GM19351 (cell line): ENCODE data around the gene COL8A1.
A peak's percentile ranks its signal among the peaks of the same experiment; 100 is the strongest.

Experiments used
- ATAC-seq: cut with Tn5 transposase; IDR thresholded peaks from one replicate; pipeline ENCODE4 v1.9.1; 2021; ENCODE audit warnings: mild to moderate bottlenecking, moderate library complexity; ENCODE audit not compliant: unreplicated experiment

COL8A1 gene

GRCh38 chr3:99781761-99782160 lies 143.4 kb downstream of the COL8A1 start:
- ATAC-seq = no peak

- ATAC-seq = no peak
These were observed 144.7 kb downstream of the COL8A1 start for GRCh38 chr3:99783011-99783573.

GRCh38 chr3:99789011-99789721 lies 150.8 kb downstream of the COL8A1 start:
- ATAC-seq = peak; percentile 99

- ATAC-seq = no peak
These were observed 156.1 kb downstream of the COL8A1 start for GRCh38 chr3:99794485-99794884.

DNA sequence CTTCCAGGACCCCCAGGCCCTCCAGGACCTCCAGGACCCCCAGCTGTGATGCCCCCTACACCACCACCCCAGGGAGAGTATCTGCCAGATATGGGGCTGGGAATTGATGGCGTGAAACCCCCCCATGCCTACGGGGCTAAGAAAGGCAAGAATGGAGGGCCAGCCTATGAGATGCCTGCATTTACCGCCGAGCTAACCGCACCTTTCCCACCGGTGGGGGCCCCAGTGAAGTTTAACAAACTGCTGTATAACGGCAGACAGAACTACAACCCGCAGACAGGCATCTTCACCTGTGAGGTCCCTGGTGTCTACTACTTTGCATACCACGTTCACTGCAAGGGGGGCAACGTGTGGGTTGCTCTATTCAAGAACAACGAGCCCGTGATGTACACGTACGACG lies 157.2 kb downstream of the COL8A1 start:
- ATAC-seq = no peak

- ATAC-seq = no peak
These were observed 161.0 kb downstream of the COL8A1 start for GRCh38 chr3:99799422-99799821.

- ATAC-seq = no peak
These were observed 164.9 kb downstream of the COL8A1 start for GRCh38 chr3:99803297-99803696.

GRCh38 chr3:99805160-99805559 lies 166.8 kb downstream of the COL8A1 start:
- no peak for ATAC-seq

DNA sequence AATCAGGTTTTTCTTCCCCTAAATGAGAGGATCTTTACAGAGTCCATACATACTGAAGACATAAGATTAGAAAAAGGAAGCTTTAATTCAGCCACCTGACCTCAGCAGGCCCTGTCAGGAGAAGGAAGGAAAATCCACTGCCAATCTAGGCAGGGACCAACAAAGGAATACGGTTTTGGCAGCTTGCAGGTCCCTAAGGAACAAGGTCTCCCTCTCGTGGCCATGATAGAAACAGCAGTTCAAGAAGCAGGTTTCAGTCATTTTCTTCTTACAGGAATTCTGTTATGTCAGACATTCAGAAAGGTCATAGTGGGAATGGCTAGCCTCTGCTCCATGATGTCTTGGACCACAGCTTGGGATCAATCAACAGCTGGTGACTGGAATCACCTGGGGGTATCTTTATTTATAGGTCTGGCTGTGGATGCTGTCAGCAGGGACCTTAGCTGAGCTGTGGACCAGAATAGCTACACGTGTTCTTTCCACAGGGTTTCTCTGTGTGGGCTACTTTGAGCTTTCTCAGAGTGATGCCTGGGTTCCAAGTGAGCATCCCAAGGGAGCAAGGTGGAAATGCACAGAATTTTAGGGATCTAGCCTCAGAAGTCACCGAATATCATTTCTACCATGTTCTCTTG lies 169.9 kb downstream of the COL8A1 start:
- ATAC-seq = no peak

- ATAC-seq = no peak
These were observed 171.2 kb downstream of the COL8A1 start for GRCh38 chr3:99809565-99809964.

GRCh38 chr3:99810403-99810802 lies 172.0 kb downstream of the COL8A1 start:
- no peak for ATAC-seq

- no peak for ATAC-seq
These were observed 178.6 kb downstream of the COL8A1 start for GRCh38 chr3:99817047-99817436.

DNA sequence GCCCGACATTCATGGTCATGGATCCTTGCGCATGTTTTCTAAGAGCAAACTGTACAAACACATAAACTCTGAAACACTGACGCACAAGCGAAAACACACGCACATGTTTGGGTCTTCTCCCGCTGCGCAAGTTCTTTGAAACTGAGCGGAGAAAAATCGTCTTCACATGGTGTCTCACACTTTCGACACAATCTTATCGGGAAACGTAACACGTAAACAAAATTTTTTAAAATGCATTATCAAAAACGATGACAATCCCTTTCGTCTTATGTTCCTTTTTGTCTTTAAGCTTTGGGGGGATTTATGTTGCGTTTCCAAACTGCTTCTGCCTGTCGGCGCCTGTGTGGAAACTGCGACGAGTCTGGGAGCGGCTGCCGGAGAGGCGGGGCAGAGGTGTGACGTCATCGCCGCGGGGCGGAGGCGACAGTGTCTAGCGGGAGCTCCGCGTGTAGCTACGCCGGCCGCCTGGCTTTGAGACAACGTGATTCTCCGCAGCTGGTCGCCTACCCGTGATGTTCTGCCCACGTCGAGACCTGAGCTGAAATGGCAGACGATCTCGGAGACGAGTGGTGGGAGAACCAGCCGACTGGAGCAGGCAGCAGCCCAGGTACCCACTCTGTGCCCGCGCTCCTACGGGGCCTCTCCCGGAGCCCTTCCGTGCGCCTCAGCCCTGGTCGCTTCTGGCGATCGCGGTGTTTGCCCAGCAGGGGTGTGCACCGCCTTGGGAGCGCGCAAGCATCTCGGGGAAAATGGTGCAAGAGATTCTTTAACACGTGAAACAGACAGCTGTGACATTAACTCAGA lies 179.2 kb downstream of the COL8A1 start, which contains the start of gene CMSS1:
CMSS1 (plus strand) TSS at position 426 of the 804 bp plus-strand sequence.
- peak; percentile 92 for ATAC-seq

DNA sequence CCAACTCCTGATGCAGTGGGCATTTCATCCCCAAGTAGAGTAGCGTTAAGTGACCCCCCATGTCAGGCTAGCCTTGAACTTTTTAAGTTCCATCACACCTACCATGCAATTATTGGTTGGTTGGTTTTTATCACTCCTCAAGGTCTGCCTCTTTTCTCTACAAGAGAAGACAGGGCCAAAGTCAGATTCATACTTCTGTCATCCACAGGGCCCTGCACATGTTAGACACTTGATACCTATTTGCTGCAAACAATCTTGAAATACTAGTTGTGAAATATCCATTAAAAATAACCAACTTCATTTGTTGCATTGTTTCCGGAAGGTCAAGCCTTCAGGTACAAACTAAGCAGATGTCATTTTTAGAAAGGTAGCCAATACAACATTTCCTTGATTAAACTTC lies 180.4 kb downstream of the COL8A1 start:
- ATAC-seq = no peak

DNA sequence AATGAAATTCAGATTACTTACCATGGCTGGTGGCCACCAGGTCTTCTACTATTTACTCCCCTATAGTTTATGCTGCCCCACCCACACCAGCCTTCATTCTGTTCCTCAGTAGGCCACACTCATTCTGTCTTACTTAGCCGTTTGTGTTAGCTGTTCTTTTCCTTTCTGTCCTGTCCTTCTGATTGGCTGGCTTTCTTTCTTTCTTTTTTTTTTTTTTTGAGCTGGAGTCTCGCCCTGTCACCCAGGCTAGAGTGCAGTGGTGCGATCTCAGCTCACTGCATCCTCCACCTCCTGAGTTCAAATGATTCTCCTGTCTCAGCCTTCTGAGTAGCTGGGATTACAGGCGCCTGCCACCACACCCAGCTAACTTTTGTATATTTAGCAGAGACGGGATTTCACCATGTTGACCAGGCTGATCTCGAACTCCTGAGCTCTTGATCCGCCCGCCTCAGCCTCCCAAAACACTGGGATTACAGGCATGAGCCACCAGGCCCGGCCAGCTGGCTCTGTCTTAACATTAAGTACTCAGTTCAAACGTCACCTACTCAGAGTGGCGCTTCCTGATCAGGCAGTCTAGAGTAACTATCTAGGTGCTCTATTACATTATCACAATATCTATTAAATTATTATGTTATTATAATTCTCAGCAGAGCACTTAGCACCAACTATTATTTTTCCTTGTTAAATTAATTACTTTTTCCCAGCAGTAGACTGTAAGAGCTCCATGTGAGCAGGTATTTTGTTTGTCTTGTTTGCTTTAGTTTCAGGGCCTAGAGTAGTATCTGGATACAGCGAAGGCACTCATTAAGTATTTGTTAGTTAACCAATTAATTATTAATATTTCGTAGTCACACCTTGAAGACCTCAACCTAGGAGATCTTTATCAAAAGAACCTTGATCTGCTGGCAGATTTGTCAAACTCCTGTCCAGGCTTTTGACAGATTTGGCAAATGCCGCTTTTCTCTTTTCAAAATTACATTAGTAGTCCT lies 185.6 kb downstream of the COL8A1 start:
- ATAC-seq = no peak

GRCh38 chr3:99825004-99825640 lies 186.7 kb downstream of the COL8A1 start:
- no peak for ATAC-seq

GRCh38 chr3:99829844-99830243 lies 191.4 kb downstream of the COL8A1 start:
- no peak for ATAC-seq

DNA sequence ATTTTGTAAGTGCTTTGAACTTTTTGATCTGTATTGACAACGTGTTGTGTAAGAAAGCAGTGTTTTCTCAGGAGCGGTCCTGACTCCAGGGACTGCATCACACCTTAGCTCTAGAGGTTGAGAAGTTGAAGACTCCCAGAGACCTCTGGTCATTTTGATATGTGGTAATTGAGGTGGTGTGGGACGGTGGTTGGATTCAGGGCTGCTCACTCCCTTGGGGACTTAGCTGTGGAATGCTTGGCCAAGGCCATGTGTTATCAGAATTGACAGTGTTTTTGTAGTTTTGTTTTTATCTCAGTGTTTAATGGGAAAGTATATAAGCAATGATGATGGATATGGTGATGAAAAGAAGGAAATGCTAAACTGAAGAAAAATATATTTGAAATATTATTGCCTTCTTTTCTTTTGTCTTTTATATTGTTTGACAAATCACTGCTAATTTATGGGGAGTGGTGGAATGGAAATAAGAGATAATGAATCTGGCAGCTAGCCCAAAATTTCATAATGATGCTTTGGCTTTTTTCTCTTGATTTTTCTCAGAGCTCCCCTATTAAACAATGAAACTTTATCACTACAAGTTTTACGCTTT lies 195.3 kb downstream of the COL8A1 start:
- no peak for ATAC-seq

GRCh38 chr3:99834211-99834957 lies 196.0 kb downstream of the COL8A1 start:
- no peak for ATAC-seq
